Stimulated activated memory B cell treated with anti-CD40 and anti-IgM and Interleukin-4, amounts not matched to agents 10 μg/mL and 1 μg/mL and 100 μg/mL, for 72 hours (primary cell): ENCODE results near the gene ARL6IP6.
"Not testable (repeated sequence)": the region's sequence is repeated elsewhere in the genome, so short reads cannot be mapped to it uniquely, and the experiment has no call there.

Experiments used
- ATAC-seq: fragments of 150-1000 bp; cut with Tn5 transposase; 2 replicates; pipeline ENCODE4 v1.10.0; 2021
- H3K27ac Mint-ChIP-seq: one replicate; pipeline ENCODE4 v1.8.0; 2022; ENCODE audit warnings: mild to moderate bottlenecking, mixed read lengths
- H3K27me3 Mint-ChIP-seq: one replicate; pipeline ENCODE4 v1.8.0; 2022; ENCODE audit warnings: mixed read lengths
- H3K36me3 Mint-ChIP-seq: one replicate; pipeline ENCODE4 v1.8.0; 2022; ENCODE audit warnings: mixed read lengths
- H3K4me1 Mint-ChIP-seq: one replicate; pipeline ENCODE4 v1.8.0; 2022; ENCODE audit warnings: mixed read lengths
- H3K4me3 Mint-ChIP-seq: one replicate; pipeline ENCODE4 v1.8.0; 2022; ENCODE audit warnings: mild to moderate bottlenecking, moderate library complexity, mixed read lengths
- H3K9me3 Mint-ChIP-seq: one replicate; pipeline ENCODE4 v1.8.0; 2022; ENCODE audit warnings: mixed read lengths

ARL6IP6 gene

DNA sequence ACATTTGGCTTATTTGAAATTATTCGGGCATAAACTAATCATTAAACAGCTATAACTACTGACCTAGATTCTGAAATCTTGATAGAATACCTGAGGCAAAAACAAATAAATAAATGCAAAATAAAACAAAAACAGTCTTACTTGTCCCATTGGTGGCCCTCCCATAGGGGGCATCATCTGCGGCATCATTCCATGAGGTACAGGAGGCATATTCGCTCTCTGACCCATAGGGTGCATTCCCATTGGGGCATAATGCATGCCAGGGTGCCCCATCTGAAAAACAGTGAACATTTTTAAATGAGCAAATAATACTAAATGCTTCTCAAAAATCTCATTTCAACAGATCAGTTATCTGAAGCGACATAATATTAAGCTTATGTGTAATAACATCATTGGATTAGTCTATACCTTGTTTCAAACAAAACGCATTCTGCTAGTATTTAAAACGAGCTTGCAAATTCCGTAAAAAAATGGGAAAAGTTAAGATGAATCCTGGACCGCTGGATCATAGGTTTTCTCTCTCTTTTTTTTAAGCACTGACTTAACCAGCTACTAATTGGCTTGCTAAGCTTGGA is 2.5 kb upstream of the ARL6IP6 start:
- Mint-ChIP-seq H3K27ac (peak overlapping the region; percentile 96), H3K27me3 (no peaks in the 10 kb centered on the region), H3K9me3 (no peaks in the 10 kb centered on the region), H3K36me3 (peaks cover 18% of the 10 kb centered on the region), H3K4me3 (peak overlapping the region; percentile 89), H3K4me1 (peaks cover 48% of the 10 kb centered on the region)
- no peak for ATAC-seq

GRCh38 chr2:152716805-152717227 is 1.6 kb upstream of the ARL6IP6 start:
- H3K36me3 Mint-ChIP-seq = peaks cover 15% of the 10 kb centered on the region
- no peaks in the 10 kb centered on the region for H3K27me3 Mint-ChIP-seq
- H3K27ac Mint-ChIP-seq = peak overlapping the region; percentile 96
- H3K4me1 Mint-ChIP-seq = peaks cover 43% of the 10 kb centered on the region
- no peak for ATAC-seq
- no peaks in the 10 kb centered on the region for H3K9me3 Mint-ChIP-seq
- peak overlapping the region; percentile 89 for H3K4me3 Mint-ChIP-seq

DNA sequence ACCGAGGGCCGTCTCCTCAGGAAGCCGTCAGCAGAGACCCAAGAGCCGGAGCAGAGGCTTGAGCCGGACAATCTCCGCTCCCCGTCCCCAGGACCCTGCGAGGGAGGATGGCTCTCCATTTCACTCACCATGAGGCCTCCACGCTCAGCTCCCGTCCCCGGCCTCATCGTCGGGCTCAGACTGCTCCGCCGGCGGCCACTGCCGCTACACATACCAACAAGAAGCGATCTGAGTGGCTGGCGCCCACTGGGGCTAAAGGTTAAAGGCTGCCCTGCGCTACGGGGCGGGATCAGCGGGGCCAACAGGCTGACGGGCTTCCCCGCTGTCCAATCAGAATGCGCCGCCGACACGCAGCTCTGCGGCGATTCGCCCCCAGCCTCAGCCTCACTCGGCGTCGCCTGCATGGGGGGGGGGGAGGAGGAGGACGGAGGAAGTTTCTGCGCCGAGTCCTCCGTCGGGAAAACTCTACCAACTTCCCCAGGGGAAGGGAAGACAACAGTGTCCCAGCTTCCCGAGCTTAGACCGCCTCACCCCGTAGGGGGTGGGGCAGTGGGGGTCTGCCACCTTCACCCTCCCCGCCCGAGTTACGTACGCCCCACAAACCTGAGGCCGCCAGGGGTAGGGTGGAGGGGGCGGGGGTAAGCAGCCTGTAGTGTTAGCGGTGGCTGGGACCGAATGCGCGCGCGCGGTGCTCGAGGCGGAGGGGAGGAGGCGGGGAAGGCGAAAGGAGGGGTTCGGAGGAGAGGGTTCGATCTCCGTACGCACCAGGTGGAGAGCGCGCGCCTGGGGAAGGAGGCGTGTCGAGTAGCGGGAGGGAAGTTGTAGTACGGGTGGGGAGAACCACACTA is 968 bp upstream of the ARL6IP6 start, which contains the start of gene PRPF40A:
Gene PRPF40A, minus strand, starts transcription at position 234 of the 848 bp plus-strand sequence. Its CDS starts 22 bp downstream, at position 212.
- peaks cover 37% of the 10 kb centered on the region for H3K4me1 Mint-ChIP-seq
- ATAC-seq = peak; percentile 91
- no peaks in the 10 kb centered on the region for H3K9me3 Mint-ChIP-seq
- H3K4me3 Mint-ChIP-seq = peak within 1 kb of the TSS; percentile 89
- H3K27me3 Mint-ChIP-seq = no peaks in the 10 kb centered on the region
- H3K27ac Mint-ChIP-seq = peak within 1 kb of the TSS; percentile 96
- peaks cover 15% of the 10 kb centered on the region for H3K36me3 Mint-ChIP-seq

DNA sequence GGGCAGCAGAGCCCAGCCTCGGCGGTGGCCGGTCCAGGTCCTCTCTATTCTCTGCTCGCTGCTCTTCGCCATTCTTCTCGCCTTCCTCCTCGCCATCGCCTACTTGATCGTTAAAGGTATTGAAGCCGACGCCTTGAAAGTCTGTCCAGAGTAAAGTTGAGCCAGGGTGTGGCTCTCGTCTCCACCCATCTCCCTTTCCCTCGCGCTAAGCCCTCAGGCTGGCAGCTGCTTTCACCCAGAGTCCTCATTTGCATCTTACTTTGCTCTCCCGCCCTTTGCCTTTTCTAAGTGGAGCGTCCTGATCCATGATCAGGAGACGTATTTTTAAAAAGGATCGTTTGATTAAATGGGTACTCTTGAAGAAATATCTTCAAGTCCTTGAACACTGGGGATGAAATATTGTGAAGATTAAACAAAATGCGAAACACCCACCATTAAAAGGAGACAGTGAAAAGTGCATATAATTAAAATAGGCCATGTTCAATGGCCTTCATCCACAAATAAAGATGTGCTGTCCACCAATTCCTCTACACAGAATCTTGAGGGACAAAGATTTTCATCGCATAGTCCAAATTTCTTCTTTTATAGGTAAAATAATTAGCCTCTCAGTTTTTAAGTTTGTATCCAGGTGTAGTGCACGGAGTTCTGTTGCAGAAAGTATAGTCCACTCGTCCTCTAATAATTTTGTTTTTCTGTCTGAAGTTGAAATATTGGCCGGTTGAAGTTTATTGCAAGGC is 657 bp downstream of the ARL6IP6 start:
- Mint-ChIP-seq H3K27me3 (no peaks in the 10 kb centered on the region), H3K9me3 (no peaks in the 10 kb centered on the region), H3K4me1 (peaks cover 41% of the 10 kb centered on the region), H3K36me3 (peaks cover 17% of the 10 kb centered on the region), H3K27ac (peak overlapping the region; percentile 96), H3K4me3 (peak overlapping the region; percentile 89)
- ATAC-seq = no peak

DNA sequence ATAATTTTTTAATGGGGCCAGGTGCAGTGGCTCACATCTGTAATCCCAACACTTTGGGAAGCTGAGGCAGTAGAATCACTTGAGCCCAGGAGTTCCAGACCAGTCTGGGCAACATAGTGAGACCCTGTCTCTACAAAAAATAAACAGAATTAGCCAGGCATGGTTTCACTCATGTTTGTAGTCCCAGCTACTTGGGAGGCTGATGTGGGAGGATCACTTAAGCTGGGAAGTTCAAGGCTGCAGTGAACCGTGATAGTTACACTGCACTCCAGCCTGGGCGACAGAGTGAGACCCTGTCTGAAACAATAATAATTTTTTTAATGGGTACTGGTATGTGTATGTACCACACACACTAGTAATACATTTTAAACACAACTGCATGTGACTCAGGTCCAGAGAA is 2.4 kb downstream of the ARL6IP6 start:
- Mint-ChIP-seq H3K4me3 (no peak overlapping the region), H3K4me1 (peaks cover 35% of the 10 kb centered on the region), H3K36me3 (peaks cover 13% of the 10 kb centered on the region), H3K9me3 (no peaks in the 10 kb centered on the region), H3K27me3 (no peaks in the 10 kb centered on the region), H3K27ac (no peak overlapping the region)
- no peak for ATAC-seq

GRCh38 chr2:152722639-152723038 is 4.2 kb downstream of the ARL6IP6 start:
- H3K4me1 Mint-ChIP-seq = peaks cover 24% of the 10 kb centered on the region
- H3K27me3 Mint-ChIP-seq, H3K27ac Mint-ChIP-seq, H3K9me3 Mint-ChIP-seq, ATAC-seq, H3K4me3 Mint-ChIP-seq, H3K36me3 Mint-ChIP-seq: not testable (repeated sequence)

GRCh38 chr2:152723918-152724317 is 5.5 kb downstream of the ARL6IP6 start:
- no peaks in the 10 kb centered on the region for H3K9me3 Mint-ChIP-seq
- H3K4me1 Mint-ChIP-seq = peaks cover 24% of the 10 kb centered on the region
- H3K27me3 Mint-ChIP-seq = no peaks in the 10 kb centered on the region
- H3K36me3 Mint-ChIP-seq = peaks cover 9% of the 10 kb centered on the region
- ATAC-seq = no peak
- H3K4me3 Mint-ChIP-seq = no peak overlapping the region
- H3K27ac Mint-ChIP-seq = no peak overlapping the region

- Mint-ChIP-seq H3K27ac (no peak overlapping the region), H3K4me1 (peaks cover 24% of the 10 kb centered on the region), H3K9me3 (no peaks in the 10 kb centered on the region), H3K4me3 (no peak overlapping the region), H3K27me3 (no peaks in the 10 kb centered on the region), H3K36me3 (peaks cover 10% of the 10 kb centered on the region)
- ATAC-seq = no peak
Measured at GRCh38 chr2:152729844-152730243, 11.4 kb downstream of the ARL6IP6 start.

DNA sequence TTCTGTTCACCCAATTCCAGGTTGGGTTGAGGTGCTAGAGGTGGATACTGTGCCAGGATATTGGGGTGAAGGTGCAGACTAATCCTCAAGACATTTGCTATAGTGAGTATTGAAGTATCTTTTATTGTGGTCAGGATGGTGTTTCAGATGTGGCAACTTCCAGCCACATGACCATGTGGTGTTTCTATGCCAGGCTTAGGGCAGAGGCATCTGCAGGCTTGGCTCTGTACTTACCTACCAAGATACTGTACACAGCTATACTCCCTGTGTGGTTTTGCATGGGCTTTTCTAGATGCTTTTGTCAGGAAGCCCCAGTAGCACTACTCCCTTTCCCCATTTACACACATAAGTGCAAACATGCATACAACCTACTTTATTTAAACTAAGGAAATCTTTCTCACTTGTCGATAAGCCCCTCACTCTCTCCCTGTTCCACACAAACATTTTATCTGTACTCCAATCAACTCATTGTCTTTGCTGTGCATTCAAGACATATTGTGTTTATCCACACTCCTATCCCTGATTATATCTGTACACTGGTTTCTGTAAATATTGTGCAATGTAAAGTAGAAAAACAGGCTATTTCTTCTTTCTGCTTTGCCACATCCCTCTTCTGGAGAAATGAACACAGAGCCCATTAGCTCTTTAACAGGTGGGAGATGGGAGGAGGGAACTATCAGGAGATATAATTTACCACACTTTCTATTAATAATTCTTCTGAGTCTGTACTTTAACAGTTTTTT is 12.3 kb downstream of the ARL6IP6 start:
- H3K27ac Mint-ChIP-seq = no peak overlapping the region
- no peak overlapping the region for H3K4me3 Mint-ChIP-seq

GRCh38 chr2:152737509-152737908 is 19.1 kb downstream of the ARL6IP6 start:
- not testable (repeated sequence) for ATAC-seq

More for the DNA sequence above, 12.3 kb downstream of the ARL6IP6 start:
- peak; percentile 56 for ATAC-seq
- Mint-ChIP-seq H3K36me3 (peaks cover 10% of the 10 kb centered on the region), H3K9me3 (no peaks in the 10 kb centered on the region), H3K4me1 (peaks cover 24% of the 10 kb centered on the region), H3K27me3 (no peaks in the 10 kb centered on the region)

GRCh38 chr2:152738438-152738837 is 20.0 kb downstream of the ARL6IP6 start:
- H3K4me3 Mint-ChIP-seq = no peak overlapping the region
- peaks cover 4% of the 10 kb centered on the region for H3K4me1 Mint-ChIP-seq
- peaks cover 8% of the 10 kb centered on the region for H3K9me3 Mint-ChIP-seq
- no peak overlapping the region for H3K27ac Mint-ChIP-seq
- H3K27me3 Mint-ChIP-seq = no peaks in the 10 kb centered on the region
- ATAC-seq = no peak
- peaks cover 45% of the 10 kb centered on the region for H3K36me3 Mint-ChIP-seq

More at GRCh38 chr2:152737509-152737908, 19.1 kb downstream of the ARL6IP6 start:
- not testable (repeated sequence) for H3K27ac Mint-ChIP-seq, H3K4me1 Mint-ChIP-seq, H3K27me3 Mint-ChIP-seq, H3K4me3 Mint-ChIP-seq, H3K9me3 Mint-ChIP-seq
- H3K36me3 Mint-ChIP-seq = peaks cover 45% of the 10 kb centered on the region

DNA sequence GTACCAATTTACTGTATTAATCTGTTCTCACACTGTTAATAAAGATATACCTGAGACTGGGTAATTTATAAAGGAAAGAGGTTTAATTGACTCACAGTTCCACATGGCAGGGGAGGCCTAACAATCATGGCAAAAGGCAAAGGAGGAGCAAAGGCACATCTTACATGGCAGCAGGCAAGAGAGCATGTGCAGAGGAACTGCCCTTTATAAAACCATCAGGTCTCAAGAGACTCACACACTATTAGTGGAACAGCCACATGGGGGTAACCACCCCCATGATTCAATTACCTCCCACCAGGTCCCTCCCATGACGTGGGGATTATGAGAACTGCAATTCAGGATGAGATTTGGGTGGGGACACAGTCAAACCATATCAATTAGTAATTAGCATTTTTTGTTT is 21.3 kb downstream of the ARL6IP6 start:
- not testable (repeated sequence) for H3K27me3 Mint-ChIP-seq, H3K4me3 Mint-ChIP-seq, H3K27ac Mint-ChIP-seq, ATAC-seq, H3K4me1 Mint-ChIP-seq, H3K9me3 Mint-ChIP-seq
- peaks cover 40% of the 10 kb centered on the region for H3K36me3 Mint-ChIP-seq

- no peak for ATAC-seq
- no peaks in the 10 kb centered on the region for H3K4me1 Mint-ChIP-seq
- H3K36me3 Mint-ChIP-seq = peaks cover 40% of the 10 kb centered on the region
- H3K27me3 Mint-ChIP-seq = no peaks in the 10 kb centered on the region
- no peak overlapping the region for H3K27ac Mint-ChIP-seq
- peaks cover 8% of the 10 kb centered on the region for H3K9me3 Mint-ChIP-seq
- no peak overlapping the region for H3K4me3 Mint-ChIP-seq
Measured at GRCh38 chr2:152740743-152741328, 22.4 kb downstream of the ARL6IP6 start.

GRCh38 chr2:152743002-152743401 is 24.6 kb downstream of the ARL6IP6 start:
- no peak for ATAC-seq
- H3K4me3 Mint-ChIP-seq = no peak overlapping the region
- H3K4me1 Mint-ChIP-seq = no peaks in the 10 kb centered on the region
- no peaks in the 10 kb centered on the region for H3K27me3 Mint-ChIP-seq
- peaks cover 30% of the 10 kb centered on the region for H3K36me3 Mint-ChIP-seq
- peaks cover 5% of the 10 kb centered on the region for H3K9me3 Mint-ChIP-seq
- H3K27ac Mint-ChIP-seq = no peak overlapping the region
